ENCODE measurements around the gene COG4.
"Not testable (repeated sequence)": the region's sequence is repeated elsewhere in the genome, so short reads cannot be mapped to it uniquely, and the experiment has no call there.

COG4 gene

GRCh38 chr16:70523076-70523742 lies at the start of gene COG4:
TSS of gene COG4 (minus strand) at chr16:70523554. CDS start at chr16:70523543, 11 bp downstream.
- DNase-seq = peak; percentile 78 to 80

DNA sequence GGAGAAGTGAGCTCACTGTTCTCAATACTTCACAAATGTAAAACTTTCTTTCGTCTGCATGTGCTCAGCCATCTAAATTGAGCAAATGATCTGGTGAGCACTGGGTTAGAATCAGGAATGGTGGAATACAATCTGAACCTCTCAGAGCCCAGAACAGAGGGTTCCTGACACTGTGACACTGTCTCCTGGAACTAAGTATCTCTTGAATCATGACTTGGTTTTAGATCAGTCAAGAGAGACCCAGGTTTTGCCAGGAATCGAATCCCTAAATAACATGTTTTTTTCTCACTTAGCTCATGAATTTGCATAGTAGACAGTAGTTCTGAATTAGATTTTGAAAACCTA lies 49.5 kb upstream of the COG4 start:
- DNase-seq = no peak

DNA sequence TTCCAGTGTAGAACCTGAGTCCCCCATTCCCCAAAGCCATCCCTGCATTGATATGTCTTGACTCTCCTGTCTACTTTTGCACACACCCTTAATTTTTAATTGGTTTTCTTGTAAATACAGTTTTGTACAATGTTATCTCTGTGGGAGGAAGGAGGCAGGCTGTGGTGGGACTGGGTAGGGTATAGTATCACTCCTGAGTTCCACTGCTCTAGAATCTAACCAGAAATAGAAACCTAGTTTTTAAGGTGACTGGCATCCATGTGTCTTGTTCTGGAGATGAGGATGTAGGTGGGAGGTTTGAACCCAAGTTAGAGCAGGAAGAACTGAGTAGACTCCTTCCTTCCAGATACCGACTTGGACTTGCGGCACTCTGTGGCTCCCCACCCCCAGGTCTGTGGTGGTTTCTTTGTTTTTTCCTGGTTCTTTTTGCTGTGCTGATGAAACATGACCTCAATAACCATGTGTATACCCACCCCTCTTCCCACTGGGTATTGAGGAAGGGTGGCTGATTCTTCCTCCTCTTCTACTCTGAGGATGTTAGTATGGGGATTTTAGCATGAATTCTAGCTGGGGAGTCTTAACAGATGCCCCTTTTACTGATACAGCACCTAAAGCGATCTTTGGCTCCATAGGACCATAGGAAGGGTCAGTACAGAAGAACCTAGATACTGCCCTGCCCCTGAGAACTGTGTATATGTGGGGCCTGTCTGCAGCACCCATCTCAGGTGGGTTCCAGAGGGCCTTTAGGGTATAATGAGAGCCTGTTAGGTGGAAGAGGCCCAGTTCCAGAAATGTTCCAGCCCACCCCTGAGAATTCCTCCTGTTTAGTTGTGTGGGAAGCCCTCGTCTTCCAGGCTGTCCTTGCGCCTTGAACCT lies 48.9 kb upstream of the COG4 start:
- no peak for DNase-seq

DNA sequence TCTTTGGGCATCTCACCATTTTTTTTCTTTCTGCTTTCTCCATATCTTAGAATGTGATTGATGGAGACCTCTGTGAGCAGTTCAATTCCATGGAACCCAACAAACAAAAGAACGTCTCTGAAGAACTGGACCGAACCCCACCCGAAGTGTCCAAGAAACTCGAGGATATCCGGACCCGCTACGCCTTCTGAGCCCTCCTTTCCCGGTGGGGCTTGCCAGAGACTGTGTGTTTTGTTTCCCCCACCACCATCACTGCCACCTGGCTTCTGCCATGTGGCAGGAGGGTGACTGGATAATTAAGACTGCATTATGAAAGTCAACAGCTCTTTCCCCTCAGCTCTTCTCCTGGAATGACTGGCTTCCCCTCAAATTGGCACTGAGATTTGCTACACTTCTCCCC lies 48.3 kb upstream of the COG4 start:
- no peak for DNase-seq

- no peak for DNase-seq
Observed at GRCh38 chr16:70570967-70571570, 47.7 kb upstream of the COG4 start.

DNA sequence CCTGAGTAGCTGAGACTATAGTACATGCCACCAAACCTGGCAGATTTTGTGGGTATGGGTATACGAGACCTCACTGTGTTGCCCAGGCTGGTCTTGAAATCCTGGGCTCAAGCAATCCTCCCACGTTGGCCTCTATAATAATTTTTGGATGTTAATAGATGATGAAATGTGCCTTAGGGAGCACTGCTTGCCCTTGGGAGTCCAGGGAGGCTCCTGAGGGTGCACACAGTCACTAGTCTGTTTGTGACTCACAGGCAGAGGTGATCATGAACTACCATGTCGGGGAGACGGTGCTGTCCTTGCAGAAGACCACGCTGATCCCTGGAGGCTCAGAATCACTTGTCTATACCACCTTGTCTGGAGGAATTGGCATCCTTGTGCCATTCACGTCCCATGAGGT lies 46.4 kb upstream of the COG4 start:
- no peak for DNase-seq

GRCh38 chr16:70568601-70569237 lies 45.4 kb upstream of the COG4 start:
- DNase-seq = no peak

GRCh38 chr16:70565053-70565452 lies 41.7 kb upstream of the COG4 start:
- no peak for DNase-seq

- DNase-seq = no peak
Observed at GRCh38 chr16:70563636-70564035, 40.3 kb upstream of the COG4 start.

- no peak for DNase-seq
Observed at GRCh38 chr16:70561623-70562022, 38.3 kb upstream of the COG4 start.

GRCh38 chr16:70556063-70556462 lies 32.7 kb upstream of the COG4 start:
- DNase-seq = no peak

GRCh38 chr16:70553645-70554044 lies 30.3 kb upstream of the COG4 start:
- DNase-seq = no peak

DNA sequence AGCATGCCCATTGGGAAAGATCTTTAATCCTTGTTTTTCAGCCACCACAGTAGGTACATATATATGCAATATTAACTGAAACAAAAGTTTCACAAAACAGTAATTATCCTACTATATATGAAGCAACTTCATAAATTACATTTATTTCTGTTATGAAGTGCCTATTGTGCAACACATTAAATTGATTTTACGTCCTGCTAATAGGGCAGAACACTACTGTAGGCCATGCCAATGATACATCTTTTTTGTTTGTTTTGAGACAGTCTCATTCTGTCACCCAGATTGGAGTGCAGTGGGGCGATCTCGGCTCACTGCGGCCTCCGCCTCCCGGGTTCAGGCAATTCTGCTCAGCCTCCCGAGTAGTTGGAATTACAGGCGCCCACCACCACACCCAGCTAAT lies 29.3 kb upstream of the COG4 start:
- no peak for DNase-seq

DNA sequence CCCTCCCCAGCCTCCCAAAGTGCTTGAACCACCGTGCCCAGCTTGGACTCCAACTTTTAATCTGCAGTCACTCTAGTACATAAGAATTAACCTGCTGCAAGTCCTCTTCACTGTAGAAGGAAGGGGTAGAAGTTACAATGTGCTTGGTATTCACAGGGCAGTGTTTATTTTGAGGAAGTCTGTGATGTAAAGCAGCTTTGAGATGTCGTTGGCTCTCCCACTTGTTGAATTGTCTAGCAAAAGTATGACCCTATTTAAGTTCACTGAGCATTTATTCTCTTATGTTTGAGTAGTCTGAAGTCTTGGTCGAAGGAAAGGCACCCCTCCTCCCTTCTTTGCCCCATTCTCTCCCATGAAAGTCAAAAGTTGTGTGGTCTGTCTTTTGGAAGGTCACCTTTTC lies 28.4 kb upstream of the COG4 start:
- no peak for DNase-seq

DNA sequence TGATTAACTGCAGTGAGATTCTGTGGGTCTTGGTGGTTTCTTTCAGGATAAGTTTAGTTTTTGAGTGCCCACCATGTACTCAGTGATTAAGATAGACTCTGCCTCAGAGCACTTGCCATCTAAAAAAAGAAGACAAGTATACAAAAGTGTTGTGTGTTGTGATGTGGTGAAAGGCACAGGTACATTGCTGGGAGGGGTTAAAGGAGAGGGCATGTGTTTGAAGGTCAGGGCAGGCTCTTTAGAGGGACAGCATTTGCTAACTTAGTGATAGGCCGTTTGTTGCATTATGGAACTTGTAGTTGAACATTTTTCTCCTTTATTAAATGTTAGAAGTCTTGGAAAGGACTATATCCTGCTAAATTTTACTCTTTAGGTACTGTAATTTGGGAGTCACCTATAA lies 26.7 kb upstream of the COG4 start:
- no peak for DNase-seq

DNA sequence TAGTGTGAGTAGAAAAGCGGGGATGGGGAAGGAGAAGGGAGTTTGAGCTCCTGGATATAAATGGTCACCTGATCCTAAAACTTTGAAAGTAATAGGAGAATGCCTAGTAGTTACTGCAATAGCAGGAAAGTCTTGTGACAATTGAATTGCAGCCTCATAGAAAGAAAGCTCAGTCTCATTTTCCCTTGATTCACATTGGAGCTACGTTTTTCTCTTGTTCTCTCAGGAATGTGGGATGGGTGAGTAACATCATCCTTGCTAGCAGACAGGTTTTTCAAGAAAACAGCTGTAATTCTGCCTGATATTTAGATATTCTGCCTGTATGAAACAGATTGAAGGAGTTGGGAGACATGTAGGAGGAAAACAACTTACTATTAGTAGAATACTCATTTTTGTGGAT lies 25.6 kb upstream of the COG4 start:
- no peak for DNase-seq

- no peak for DNase-seq
Observed at GRCh38 chr16:70544548-70544947, 21.2 kb upstream of the COG4 start.

GRCh38 chr16:70540994-70541393 lies 17.6 kb upstream of the COG4 start:
- no peak for DNase-seq

DNA sequence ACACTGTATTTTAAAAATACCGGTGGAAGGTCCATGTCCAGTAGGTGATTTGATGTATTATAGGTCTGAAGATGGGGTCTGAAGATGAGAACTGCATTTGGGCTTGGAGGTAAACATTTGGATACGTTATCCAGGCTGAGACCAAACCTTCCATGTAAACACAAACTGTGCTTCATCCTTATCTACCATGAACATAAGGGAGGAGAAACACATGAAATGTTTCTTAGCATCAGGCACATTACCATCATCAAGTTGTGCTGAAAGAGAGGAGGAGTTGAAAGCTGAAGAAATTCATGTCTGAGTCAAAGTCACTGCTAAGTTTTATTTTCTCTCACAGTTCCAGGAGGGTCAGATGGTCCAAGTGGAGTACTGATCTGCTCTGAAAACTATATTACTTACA lies 11.6 kb upstream of the COG4 start:
- DNase-seq = no peak

DNA sequence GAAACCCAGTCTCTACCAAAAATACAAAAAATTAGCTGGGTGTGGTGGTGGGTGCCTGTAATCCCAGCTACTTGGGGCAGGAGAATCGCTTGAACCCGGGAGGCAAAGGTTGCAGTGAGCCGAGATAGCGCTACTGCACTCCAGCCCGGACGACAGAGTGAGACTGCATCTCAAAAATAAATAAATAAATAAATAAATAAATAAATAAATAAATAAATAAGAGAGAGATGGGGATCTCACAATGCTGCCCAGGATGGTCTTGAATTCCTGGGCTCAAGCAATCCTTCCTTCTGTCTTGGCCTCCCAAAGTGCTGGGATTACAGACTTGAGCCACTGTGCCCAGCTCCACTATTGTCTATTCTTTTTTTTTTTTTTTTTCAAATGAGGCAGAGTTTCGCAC lies 6.6 kb upstream of the COG4 start:
- not testable (repeated sequence) for DNase-seq

GRCh38 chr16:70529051-70529777 lies 5.9 kb upstream of the COG4 start:
- peak; percentile 58 to 59 for DNase-seq

DNA sequence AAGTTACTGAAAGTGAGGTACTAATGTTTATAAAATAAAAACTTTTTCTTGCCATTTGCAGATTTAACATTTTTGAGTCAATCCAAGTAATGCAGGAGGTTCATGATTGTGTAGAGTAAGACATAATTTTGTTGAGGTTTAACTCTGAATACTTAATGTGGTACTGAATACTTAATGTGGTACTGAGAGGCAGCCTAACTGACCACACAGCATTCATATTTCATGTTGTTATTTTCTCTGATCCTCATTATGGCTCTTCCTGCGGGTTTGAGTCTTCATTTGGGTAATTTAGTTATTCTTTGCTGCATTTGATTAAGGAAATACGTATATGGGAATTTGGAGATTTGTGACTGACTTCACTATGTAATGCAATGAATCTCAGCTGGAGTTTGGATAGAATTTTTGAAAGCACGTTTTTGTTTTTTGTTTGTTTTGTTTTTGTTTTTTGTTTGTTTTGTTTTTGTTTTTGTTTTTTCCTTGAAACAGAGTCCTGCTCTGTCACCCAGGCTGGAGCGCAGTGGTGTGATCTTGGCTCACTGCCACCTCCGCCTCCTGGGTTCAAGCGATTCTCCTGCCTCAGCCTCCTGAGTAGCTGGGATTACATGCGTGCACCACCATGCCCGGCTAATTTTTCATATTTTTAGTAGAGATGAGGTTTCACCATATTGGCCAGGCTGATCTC lies 4.1 kb upstream of the COG4 start:
- DNase-seq = no peak
